Muscle of leg (tissue), 11 donors: ENCODE measurements around the gene ZNF839. TPM values are rescaled to one million over a fixed set of nuclear protein-coding genes. Genes with fewer than 3 reads are reported as not detected.

Experiments used
- DNase-seq: peaks from one replicate; pipeline ENCODE4 v3.0.0; 2013
- H3K27ac ChIP-seq: one replicate; pipeline ENCODE4 v1.5.1; 2013; ENCODE audit warnings: mild to moderate bottlenecking, low read length, control low read depth
- H3K27me3 ChIP-seq: one replicate; pipeline ENCODE4 v1.6.1; 2013; ENCODE audit warnings: low read length; ENCODE audit not compliant: control insufficient read depth, insufficient read depth
- H3K36me3 ChIP-seq: one replicate; pipeline ENCODE4 v1.6.1; 2013; ENCODE audit warnings: low read length; ENCODE audit not compliant: control insufficient read depth, insufficient read depth
- H3K4me1 ChIP-seq: one replicate; pipeline ENCODE4 v1.6.1; 2013; ENCODE audit warnings: low read length; ENCODE audit not compliant: control insufficient read depth, insufficient read depth
- H3K4me3 ChIP-seq: one replicate; pipeline ENCODE4 v1.5.1; 2013; ENCODE audit warnings: low read length, control low read depth
- H3K9me3 ChIP-seq: replicated peaks from 2 replicates; pipeline ENCODE4 v1.6.1; 2013; ENCODE audit warnings: low read depth, low read length; ENCODE audit not compliant: control insufficient read depth
- WGBS: methylation state at CpG from one replicate; pipeline ENCODE4 v1.1.5; 2013; ENCODE audit warnings: missing lambda C conversion rate; ENCODE audit not compliant: insufficient coverage; 5-methylcytosine and 5-hydroxymethylcytosine counted together
- polyA plus RNA-seq, 8 donors: library from polyadenylated mRNA; unstranded; fragments of 120-200 nt; gene quantifications; one replicate each; pipeline versions ENCODE4 v1.2.1 to v1.2.3, GENCODE V29; 2013; ENCODE audit warnings: inconsistent platforms in 1 of 8, low replicate concordance in 1 of 8; ENCODE audit not compliant: insufficient read length in 8 of 8, insufficient read depth in 1 of 8
- total RNA-seq: library from RNA; stranded (reverse); fragments of 120-200 nt; gene quantifications from one replicate; pipeline ENCODE4 v1.2.4, GENCODE V29; 2013

The ZNF839 gene
- total and polyA plus RNA-seq, 9 donors = 7.7 to 12.5 (median 9.1) TPM

- no peaks in the 10 kb centered on the region for H3K4me1 ChIP-seq
- 80% methylated on average over 5 of the region's 8 CpGs for WGBS
- DNase-seq = no peak
- H3K27me3 ChIP-seq = no peaks in the 10 kb centered on the region
- H3K36me3 ChIP-seq = peaks cover 72% of the 10 kb centered on the region
- H3K4me3 ChIP-seq = no peak overlapping the region
- no peak overlapping the region for H3K27ac ChIP-seq
- H3K9me3 ChIP-seq = no peaks in the 10 kb centered on the region
These were observed 33.6 kb downstream of the ZNF839 start for GRCh38 chr14:102353126-102353619.

GRCh38 chr14:102356280-102356679 is 36.7 kb downstream of the ZNF839 start:
- DNase-seq = no peak
- peaks cover 68% of the 10 kb centered on the region for H3K36me3 ChIP-seq
- no CpG with 5 or more reads among the region's 3 CpGs for WGBS
- no peak overlapping the region for H3K4me3 ChIP-seq
- no peak overlapping the region for H3K27ac ChIP-seq
- H3K9me3 ChIP-seq = no peaks in the 10 kb centered on the region
- H3K4me1 ChIP-seq = no peaks in the 10 kb centered on the region
- H3K27me3 ChIP-seq = no peaks in the 10 kb centered on the region

- H3K4me1 ChIP-seq = peaks cover 17% of the 10 kb centered on the region
- no peak overlapping the region for H3K4me3 ChIP-seq
- H3K9me3 ChIP-seq = no peaks in the 10 kb centered on the region
- no peak for DNase-seq
- WGBS = no CpG with 5 or more reads among the region's 2 CpGs
- no peak overlapping the region for H3K27ac ChIP-seq
- H3K36me3 ChIP-seq = peaks cover 50% of the 10 kb centered on the region
- no peaks in the 10 kb centered on the region for H3K27me3 ChIP-seq
These were observed 39.8 kb downstream of the ZNF839 start for GRCh38 chr14:102359341-102359740.

GRCh38 chr14:102360388-102360787 is 40.8 kb downstream of the ZNF839 start:
- H3K27ac ChIP-seq = no peak overlapping the region
- peaks cover 17% of the 10 kb centered on the region for H3K4me1 ChIP-seq
- H3K4me3 ChIP-seq = no peak overlapping the region
- DNase-seq = no peak
- H3K36me3 ChIP-seq = peaks cover 40% of the 10 kb centered on the region
- no peaks in the 10 kb centered on the region for H3K9me3 ChIP-seq
- H3K27me3 ChIP-seq = no peaks in the 10 kb centered on the region
- 100% methylated on average over 1 of the region's 3 CpGs for WGBS

GRCh38 chr14:102362084-102362483 is 42.5 kb downstream of the ZNF839 start:
- 34% methylated on average over 4 of the region's 4 CpGs for WGBS
- H3K36me3 ChIP-seq = peaks cover 26% of the 10 kb centered on the region
- DNase-seq = no peak
- H3K4me1 ChIP-seq = peaks cover 17% of the 10 kb centered on the region
- peak overlapping the region; percentile 84 for H3K4me3 ChIP-seq
- peak overlapping the region; percentile 94 for H3K27ac ChIP-seq
- no peaks in the 10 kb centered on the region for H3K9me3 ChIP-seq
- no peaks in the 10 kb centered on the region for H3K27me3 ChIP-seq

- H3K4me3 ChIP-seq = peak within 1 kb of the TSS; percentile 84
- no peaks in the 10 kb centered on the region for H3K9me3 ChIP-seq
- WGBS = 0% methylated on average over 58 of the region's 58 CpGs
- H3K4me1 ChIP-seq = peaks cover 17% of the 10 kb centered on the region
- DNase-seq = peak; percentile 98
- peaks cover 20% of the 10 kb centered on the region for H3K36me3 ChIP-seq
- H3K27ac ChIP-seq = peak within 1 kb of the TSS; percentile 94
- H3K27me3 ChIP-seq = no peaks in the 10 kb centered on the region
These were observed 43.1 kb downstream of the ZNF839 start, which contains the start of the genes CINP and TECPR2 for GRCh38 chr14:102362545-102363181. CINP (minus strand) TSS chr14:102362890; CDS start chr14:102362851, 39 bp downstream. TECPR2 (plus strand) TSS chr14:102362941; CDS start chr14:102376722, 13,781 bp downstream.

GRCh38 chr14:102363182-102363943 is 43.8 kb downstream of the ZNF839 start:
- peaks cover 14% of the 10 kb centered on the region for H3K36me3 ChIP-seq
- peaks cover 17% of the 10 kb centered on the region for H3K4me1 ChIP-seq
- peak overlapping the region; percentile 71 for H3K4me3 ChIP-seq
- no peaks in the 10 kb centered on the region for H3K27me3 ChIP-seq
- H3K9me3 ChIP-seq = no peaks in the 10 kb centered on the region
- WGBS = 0% methylated on average over 27 of the region's 53 CpGs
- peak; percentile 67 for DNase-seq
- peak overlapping the region; percentile 82 for H3K27ac ChIP-seq

- Histone ChIP-seq H3K9me3 (no peaks in the 10 kb centered on the region), H3K36me3 (peaks cover 4% of the 10 kb centered on the region), H3K4me3 (no peak overlapping the region), H3K27ac (no peak overlapping the region), H3K27me3 (no peaks in the 10 kb centered on the region), H3K4me1 (peaks cover 4% of the 10 kb centered on the region)
- DNase-seq = no peak
- 64% methylated on average over 10 of the region's 11 CpGs for WGBS
These were observed 50.8 kb downstream of the ZNF839 start for GRCh38 chr14:102370305-102370809.

GRCh38 chr14:102371361-102371760 is 51.8 kb downstream of the ZNF839 start:
- Histone ChIP-seq H3K4me1 (peaks cover 4% of the 10 kb centered on the region), H3K27me3 (no peaks in the 10 kb centered on the region), H3K27ac (no peak overlapping the region), H3K9me3 (no peaks in the 10 kb centered on the region), H3K36me3 (peaks cover 4% of the 10 kb centered on the region), H3K4me3 (no peak overlapping the region)
- no CpG with 5 or more reads among the region's 4 CpGs for WGBS
- DNase-seq = no peak

GRCh38 chr14:102373110-102373509 is 53.6 kb downstream of the ZNF839 start:
- Histone ChIP-seq H3K27me3 (no peaks in the 10 kb centered on the region), H3K36me3 (peaks cover 16% of the 10 kb centered on the region), H3K4me1 (peaks cover 4% of the 10 kb centered on the region), H3K4me3 (no peak overlapping the region), H3K27ac (no peak overlapping the region), H3K9me3 (no peaks in the 10 kb centered on the region)
- DNase-seq = no peak
- no CpG with 5 or more reads among the region's 3 CpGs for WGBS
